Activated CD8-positive, alpha-beta memory T cell treated with anti-CD3 and anti-CD28 coated beads for 36 hours (primary cell): Measurements from ENCODE around the gene IL6R. TPM values are rescaled to one million over a fixed set of nuclear protein-coding genes. Genes with fewer than 3 reads are reported as not detected.

Experiments used
- CTCF ChIA-PET: fragments of 350-600 bp; sonication (Branson Sonifier 250); formaldehyde crosslinking; loops from one replicate; lab custom pipeline; 2021; ENCODE audit warnings: antibody characterized with exemption; lab: Charles Lee
- POLR2A ChIA-PET: fragments of 350-600 bp; sonication (Branson Sonifier 250); formaldehyde crosslinking; loops from one replicate; lab custom pipeline; 2021; ENCODE audit warnings: antibody characterized with exemption; lab: Charles Lee
- total RNA-seq, 2 experiments: library from RNA; stranded (reverse); gene quantifications; one replicate each; pipeline ENCODE4 v1.2.3, GENCODE V29; 2021

Gene IL6R
- total RNA-seq, 2 experiments from 2014 or later = 1.0 to 1.5 TPM

DNA sequence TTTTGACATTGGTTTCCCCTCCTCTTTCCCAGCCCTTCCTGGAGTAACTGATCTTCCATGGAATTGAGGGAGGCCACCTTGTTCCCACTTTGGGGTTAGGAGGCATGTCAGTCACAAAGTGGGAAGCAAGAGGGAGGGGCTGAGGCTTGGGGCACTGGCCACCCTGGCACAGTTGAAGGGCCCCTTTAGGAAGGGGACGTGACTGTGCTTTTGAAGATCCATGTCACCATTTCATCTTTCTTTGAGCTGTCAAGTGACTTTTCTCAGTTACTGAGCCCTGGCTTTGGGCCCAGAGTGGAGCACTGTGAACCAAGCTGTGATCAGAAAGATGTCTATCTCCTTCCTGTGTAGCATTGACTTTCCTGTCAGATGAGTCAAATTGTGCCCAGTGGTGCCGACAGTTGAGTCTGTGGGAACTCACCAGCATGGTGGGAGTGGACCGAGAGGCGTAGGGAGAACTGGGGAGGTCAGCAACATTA is 58.4 kb downstream of the IL6R start:
- POLR2A ChIA-PET = interaction anchor here (1.0 kb wide), 1 partner anchor 18 kb away, joined by 3 read pairs; no protein-coding TSS in a partner anchor
- CTCF ChIA-PET = interaction anchor here (0.6 to 1.3 kb wide), 4 partner anchors 12 to 127 kb away, joined by 3 to 5 read pairs (median 4); no protein-coding TSS in a partner anchor

DNA sequence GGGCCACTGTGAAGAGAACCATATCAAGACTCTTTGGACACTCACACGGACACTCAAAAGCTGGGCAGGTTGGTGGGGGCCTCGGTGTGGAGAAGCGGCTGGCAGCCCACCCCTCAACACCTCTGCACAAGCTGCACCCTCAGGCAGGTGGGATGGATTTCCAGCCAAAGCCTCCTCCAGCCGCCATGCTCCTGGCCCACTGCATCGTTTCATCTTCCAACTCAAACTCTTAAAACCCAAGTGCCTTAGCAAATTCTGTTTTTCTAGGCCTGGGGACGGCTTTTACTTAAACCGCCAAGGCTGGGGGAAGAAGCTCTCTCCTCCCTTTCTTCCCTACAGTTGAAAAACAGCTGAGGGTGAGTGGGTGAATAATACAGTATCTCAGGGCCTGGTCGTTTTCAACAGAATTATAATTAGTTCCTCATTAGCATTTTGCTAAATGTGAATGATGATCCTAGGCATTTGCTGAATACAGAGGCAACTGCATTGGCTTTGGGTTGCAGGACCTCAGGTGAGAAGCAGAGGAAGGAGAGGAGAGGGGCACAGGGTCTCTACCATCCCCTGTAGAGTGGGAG is 60.6 kb downstream of the IL6R start:
- POLR2A ChIA-PET = no interaction called here
- CTCF ChIA-PET = interaction anchor here (1.1 kb wide), 1 partner anchor 14 kb away, joined by 3 read pairs; no protein-coding TSS in a partner anchor

DNA sequence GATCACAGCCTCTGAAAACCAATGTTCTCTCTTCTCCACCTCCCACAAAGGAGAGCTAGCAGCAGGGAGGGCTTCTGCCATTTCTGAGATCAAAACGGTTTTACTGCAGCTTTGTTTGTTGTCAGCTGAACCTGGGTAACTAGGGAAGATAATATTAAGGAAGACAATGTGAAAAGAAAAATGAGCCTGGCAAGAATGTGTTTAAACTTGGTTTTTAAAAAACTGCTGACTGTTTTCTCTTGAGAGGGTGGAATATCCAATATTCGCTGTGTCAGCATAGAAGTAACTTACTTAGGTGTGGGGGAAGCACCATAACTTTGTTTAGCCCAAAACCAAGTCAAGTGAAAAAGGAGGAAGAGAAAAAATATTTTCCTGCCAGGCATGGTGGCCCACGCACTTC is 61.1 kb downstream of the IL6R start:
- ChIA-PET POLR2A (no interaction called here), CTCF (no interaction called here)

DNA sequence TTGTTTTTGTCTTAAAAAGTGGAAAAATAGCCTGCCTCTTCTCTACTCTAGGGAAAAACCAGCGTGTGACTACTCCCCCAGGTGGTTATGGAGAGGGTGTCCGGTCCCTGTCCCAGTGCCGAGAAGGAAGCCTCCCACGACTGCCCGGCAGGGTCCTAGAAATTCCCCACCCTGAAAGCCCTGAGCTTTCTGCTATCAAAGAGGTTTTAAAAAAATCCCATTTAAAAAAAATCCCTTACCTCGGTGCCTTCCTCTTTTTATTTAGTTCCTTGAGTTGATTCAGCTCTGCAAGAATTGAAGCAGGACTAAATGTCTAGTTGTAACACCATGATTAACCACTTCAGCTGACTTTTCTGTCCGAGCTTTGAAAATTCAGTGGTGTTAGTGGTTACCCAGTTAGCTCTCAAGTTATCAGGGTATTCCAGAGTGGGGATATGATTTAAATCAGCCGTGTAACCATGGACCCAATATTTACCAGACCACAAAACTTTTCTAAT is 61.8 kb downstream of the IL6R start:
- ChIA-PET POLR2A (interaction anchor here (0.7 kb wide), 1 partner anchor 80 kb away, joined by 3 read pairs; no protein-coding TSS in a partner anchor), CTCF (no interaction called here)

DNA sequence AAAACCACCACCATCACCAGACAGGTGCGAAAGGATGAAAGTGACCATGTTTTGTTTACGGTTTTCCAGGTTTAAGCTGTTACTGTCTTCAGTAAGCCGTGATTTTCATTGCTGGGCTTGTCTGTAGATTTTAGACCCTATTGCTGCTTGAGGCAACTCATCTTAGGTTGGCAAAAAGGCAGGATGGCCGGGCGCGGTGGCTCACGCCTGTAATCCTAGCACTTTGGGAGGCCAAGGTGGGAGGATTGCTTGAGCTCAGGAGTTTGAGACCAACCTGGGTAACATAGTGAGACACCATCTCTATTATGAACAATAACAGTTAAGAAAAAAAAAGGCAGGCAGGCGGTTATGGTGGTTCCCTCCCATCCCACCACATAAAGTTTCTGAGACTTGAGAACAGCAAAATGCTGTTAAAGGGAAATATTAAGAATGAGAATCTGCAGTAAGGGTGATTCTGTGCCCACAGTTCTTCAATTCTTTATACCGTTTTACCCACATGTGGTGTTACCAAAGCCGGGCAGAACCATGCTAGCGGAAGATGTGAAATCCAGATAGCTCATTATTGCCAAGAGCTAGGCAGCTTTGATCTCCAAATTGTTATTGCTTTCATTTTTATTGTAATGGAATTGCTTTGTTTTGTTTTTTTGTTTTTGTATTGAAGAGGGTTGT is 62.4 kb downstream of the IL6R start:
- ChIA-PET POLR2A (interaction anchor here (0.7 kb wide), 1 partner anchor 81 kb away, joined by 3 read pairs; no protein-coding TSS in a partner anchor), CTCF (no interaction called here)

DNA sequence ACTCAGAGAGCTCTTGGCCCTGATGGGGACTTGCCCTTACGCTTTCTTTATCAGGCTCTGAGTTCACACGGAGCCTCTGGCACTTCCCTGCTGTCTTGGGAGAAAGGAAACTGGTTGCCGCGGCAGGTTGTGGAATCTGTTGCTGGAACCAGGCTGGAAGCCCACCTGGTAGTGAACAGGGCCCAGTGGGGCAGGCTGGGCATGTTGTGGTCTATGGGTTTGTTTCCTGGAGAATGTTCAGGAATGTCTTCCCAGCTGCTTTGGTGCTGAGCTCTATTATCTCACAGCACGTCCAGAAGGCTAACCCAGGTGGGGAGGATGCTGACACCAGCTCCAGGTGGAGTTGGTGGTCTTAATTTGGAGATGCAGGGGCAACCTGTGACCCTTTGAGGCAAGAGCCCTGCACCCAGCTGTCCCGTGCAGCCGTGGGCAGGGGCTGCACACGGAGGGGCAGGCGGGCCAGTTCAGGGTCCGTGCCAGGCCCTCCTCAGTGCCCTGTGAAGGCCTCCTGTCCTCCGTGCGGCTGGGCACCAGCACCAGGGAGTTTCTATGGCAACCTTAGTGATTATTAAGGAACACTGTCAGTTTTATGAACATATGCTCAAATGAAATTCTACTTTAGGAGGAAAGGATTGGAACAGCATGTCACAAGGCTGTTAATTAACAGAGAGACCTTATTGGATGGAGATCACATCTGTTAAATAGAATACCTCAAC is 63.5 kb downstream of the IL6R start:
- ChIA-PET POLR2A (no interaction called here), CTCF (interaction anchor here (1.2 kb wide), 1 partner anchor 132 kb away, joined by 3 read pairs; no protein-coding TSS in a partner anchor)

DNA sequence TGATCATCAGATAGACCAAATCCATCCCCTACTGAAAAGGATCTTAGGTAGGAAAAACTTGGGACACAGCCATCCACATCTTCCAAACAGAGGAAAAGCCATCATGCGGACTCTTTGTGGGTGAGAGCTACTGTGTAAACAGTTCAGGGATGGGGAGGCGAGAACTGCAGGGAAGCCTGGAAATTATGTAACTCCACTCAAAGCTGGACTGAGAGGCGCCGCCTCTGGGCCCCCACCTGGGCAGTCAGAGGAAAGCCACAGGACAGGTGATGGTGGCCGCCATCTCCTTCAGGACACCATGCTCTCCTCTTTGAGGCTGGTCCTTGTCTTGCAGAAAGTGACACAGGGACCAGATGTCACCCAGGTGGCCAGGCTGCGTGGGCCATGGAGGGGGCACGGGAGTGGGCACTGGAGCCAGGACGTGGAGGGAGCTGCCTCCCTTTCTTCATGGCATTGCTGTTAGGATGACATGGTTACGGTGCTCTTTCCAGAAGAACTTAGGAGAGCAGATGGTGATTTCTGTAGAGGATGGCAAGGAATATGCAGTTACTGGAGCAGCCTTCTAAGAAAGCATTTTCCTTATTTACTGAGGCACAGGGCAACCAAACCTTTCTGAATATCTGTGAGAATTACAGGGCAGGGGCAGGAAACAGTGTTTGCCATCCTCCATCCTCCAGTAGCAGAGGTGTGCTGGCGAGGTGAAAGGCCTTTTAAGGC is 64.9 kb downstream of the IL6R start:
- POLR2A ChIA-PET = no interaction called here
- CTCF ChIA-PET = interaction anchor here (0.6 kb wide), 1 partner anchor 62 kb away, joined by 3 read pairs; no protein-coding TSS in a partner anchor

DNA sequence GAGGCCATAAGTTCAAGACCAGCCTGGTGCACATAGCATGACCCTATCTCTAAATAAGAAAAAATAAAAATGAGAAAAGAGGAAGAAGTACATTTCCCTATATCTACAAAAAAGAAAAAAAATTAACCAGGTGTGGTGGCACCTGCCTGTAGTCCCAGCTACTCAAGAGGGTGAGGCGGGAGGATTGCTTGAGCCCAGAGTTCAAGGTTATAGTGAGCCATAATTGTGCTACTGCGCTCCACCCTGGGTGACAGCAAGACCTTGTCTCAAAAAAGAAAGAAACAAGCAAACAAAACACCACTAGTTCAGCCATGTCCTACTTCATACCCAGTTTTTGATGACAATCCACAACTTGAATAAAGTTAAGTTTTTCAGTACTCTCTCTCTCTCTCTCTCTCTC is 66.2 kb downstream of the IL6R start:
- ChIA-PET POLR2A (no interaction called here), CTCF (interaction anchor here (1.1 to 1.4 kb wide), 2 partner anchors 11 to 76 kb away, joined by 3 to 5 read pairs; no protein-coding TSS in a partner anchor)

DNA sequence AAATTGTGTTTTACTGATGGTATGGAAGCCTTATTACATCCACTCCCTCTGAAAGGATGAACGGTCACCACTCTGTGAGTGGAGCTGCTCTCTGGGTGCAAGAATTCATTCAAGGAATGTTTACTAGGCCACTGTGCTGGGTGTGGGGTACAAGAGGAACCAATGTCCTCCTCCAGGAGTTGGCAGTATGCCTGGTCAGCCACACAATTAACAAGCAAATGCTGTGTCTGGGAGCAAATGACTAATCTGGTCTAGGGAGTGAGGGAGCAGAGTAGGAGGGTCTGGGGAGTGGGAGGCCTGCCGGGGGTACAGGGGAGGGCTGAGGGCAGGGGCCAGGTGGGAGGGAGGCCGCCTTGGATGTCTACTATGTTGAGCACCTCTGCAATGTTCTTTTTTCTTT is 69.7 kb downstream of the IL6R start:
- CTCF ChIA-PET = interaction anchor here (1.1 to 1.4 kb wide), 2 partner anchors 12 to 72 kb away, joined by 3 read pairs; no protein-coding TSS in a partner anchor
- POLR2A ChIA-PET = no interaction called here

DNA sequence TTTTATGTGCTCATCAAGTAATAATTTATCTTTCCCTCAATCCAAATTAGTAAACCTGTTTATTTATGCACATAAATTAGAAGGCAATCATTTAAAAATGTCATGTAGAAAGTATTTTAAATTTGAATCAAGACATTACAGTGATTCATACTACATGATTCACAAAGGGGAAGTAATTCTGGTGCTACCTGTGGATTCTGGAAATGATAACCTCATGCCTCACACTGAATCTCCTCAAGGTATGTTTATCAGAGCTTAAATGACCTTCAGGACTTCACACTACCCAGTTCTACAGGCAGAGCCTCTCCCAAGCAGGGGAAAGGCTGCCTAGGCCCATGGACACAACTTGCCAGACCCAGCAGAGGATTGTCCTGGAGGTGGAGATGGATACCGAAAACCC is 71.6 kb downstream of the IL6R start:
- ChIA-PET CTCF (interaction anchor here (0.7 kb wide), 1 partner anchor 81 kb away, joined by 3 read pairs; no protein-coding TSS in a partner anchor), POLR2A (interaction anchor here (0.7 kb wide), 1 partner anchor 576 kb away, joined by 4 read pairs; no protein-coding TSS in a partner anchor)

DNA sequence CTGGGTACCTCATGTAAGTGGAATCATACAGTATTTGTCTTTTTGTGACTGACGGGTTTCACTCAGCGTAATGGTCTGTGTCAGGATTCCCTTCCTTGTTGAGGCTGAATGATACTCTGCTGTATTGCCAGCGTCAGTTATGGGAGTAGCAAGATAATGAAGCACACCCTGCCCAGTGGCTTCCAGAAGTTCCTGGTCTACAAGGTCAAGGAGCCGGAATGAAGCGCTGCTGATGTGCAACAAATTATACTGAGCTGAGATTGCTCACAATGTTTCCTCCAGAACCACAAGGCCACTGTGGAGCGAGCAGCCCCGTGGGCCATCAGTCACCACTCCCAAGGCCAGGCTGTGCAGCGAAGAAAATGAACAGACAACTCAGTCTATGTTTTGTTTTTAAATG is 72.9 kb downstream of the IL6R start:
- ChIA-PET CTCF (interaction anchor here (6.8 kb wide), 1 partner anchor 69 kb away, joined by 64 read pairs; no protein-coding TSS in a partner anchor), POLR2A (no interaction called here)

DNA sequence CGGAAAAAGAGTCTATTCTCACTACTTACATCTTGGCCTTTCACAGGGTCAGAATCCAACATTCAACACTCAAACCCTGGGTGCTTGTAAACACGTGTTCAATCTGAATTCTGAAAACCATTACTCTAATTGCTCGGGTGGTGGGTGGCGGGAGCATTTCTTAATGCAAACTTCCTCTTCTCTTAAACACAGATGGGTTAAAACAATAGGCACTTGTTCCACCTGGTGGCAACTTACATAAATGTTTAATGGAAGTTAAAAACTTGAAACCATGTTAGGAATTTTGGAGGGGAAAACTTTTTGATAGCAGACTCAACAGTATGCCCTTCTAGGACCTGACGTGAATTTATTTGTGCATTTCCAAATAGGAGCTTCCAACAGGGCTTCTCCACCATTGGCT is 73.5 kb downstream of the IL6R start:
- ChIA-PET POLR2A (no interaction called here), CTCF (interaction anchor here (1.0 to 6.8 kb wide), 6 partner anchors 35 to 690 kb away, joined by 3 to 64 read pairs (median 4); partner anchors contain the start of gene UBE2Q1)

DNA sequence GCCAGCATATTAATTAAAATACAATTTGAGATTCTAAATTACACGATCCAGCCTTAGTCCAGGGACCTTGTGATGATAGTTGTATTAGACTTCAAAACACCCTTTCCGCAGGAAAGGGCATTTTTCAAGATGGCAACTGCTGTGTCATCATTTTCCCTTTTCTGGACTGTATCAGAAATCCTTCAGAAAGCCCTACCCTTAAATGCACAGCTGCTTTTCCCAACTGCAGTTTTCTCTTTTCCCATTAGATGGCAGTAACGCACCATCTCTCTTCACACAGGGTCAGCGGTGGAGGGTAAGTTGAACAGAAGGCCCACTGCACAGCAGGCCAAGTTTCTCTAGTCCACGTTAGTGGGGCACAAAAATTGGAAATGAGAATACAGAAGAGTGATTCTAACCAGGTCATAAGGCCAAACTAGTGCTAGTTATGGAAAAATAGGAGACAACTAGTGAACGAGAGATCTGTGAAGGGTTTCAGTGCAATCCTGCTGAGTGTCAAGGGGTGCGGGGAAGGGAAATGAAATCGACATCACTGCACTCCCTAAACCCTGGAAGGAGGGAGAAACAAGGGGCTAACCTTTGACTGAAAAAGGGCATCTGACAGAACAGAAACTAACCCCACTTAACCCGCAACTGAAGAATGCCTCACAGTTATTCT is 74.8 kb downstream of the IL6R start:
- ChIA-PET CTCF (interaction anchor here (0.5 to 6.8 kb wide), 26 partner anchors 8 to 614 kb away, joined by 3 to 64 read pairs (median 4); partner anchors contain the start of gene UBE2Q1), POLR2A (interaction anchor here (1.0 kb wide), 1 partner anchor 67 kb away, joined by 3 read pairs; no protein-coding TSS in a partner anchor)

DNA sequence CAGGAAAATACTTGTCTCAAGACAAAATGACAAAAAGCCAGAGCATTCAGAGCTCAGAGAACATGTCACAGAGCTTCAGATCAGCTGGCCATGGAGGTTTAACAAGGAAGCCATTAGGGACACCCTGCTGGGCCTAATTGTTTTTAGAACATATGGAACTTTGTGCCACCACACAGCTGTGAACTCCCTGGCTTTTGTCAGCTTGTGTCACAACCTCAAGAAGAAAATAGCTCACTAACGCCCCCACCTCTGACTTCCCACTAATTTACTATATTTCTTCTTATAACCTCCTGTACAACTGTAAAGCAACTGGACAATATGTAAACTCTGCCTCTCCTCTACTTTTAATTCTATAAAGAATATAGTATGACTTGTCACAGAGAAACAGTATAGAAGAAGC is 75.9 kb downstream of the IL6R start:
- CTCF ChIA-PET = interaction anchor here (0.6 to 6.8 kb wide), 9 partner anchors 15 to 397 kb away, joined by 3 to 64 read pairs (median 3); no protein-coding TSS in a partner anchor
- POLR2A ChIA-PET = no interaction called here

DNA sequence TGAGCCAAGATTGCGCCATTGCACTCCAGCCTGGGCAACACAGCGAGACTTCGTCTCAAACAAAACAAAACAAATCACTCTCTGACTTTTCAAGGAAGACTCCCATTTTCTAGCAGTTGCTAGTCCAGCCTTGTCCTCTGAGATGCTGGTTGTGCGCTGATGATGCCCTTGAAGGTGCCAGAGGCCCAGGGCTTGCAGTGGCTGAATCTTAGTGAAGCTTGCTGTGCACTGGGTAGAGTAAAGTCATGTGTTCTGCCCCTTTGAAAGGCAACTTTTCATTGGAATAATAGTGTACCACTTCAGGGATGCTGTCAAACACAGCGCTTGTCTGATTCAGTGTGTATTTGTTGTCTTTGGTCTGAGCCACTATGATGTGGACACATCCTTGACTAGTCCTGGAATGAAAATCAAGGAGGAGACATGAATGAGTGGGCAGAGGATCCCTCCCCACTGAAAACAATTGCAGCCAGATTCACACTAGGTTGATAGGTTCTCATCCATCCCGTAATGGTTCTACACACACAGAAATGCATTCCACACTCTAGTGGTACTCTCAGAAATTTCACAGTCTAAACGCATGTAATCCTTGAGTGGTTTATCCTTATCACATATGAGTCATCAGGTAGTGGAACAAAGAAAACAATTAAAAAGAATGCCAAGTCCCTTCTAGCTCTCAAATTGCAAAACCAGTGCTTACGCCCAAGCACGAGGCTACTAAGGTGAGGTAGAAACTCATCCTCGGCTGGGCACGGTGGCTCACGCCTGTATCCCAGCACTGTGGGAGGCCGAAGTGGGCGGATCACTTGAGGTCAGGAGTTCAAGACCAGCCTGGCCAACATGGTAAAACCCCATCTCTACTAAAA is 79.0 kb downstream of the IL6R start:
- ChIA-PET POLR2A (no interaction called here), CTCF (interaction anchor here (0.6 to 6.8 kb wide), 2 partner anchors 63 to 182 kb away, joined by 4 to 64 read pairs; no protein-coding TSS in a partner anchor)

DNA sequence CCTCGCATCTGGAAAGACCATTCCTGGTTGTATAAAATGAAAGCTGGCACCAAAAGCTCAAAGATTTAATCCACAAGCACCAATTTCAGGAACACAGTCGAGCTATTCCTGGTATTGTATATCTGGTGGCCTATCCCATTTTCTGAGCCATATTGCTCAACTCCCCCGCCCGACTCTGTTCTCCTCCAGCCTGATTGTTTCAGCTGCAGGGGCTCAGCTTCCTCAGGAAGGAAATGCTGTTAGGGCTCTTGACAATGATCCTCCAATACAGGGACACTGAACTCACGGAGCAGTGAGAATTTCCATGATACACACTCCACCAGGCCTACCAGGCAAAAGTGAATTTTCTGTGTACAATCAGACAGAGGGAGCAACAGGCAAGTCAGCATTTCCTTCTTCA is 80.0 kb downstream of the IL6R start:
- CTCF ChIA-PET = interaction anchor here (0.6 kb wide), 1 partner anchor 183 kb away, joined by 4 read pairs; no protein-coding TSS in a partner anchor
- POLR2A ChIA-PET = no interaction called here
